Activated CD4-positive, alpha-beta T cell treated with anti-CD3 and anti-CD28 coated beads, Interleukin-2, Interleukin-6, amounts not matched to agents 100 ng/mL and 50 ng/mL, durations not matched to agents 16 hours and 8 hours (primary cell): Measurements from ENCODE around the gene PTOV1.
"Not testable (repeated sequence)": the region's sequence is repeated elsewhere in the genome, so short reads cannot be mapped to it uniquely, and the experiment has no call there.

ENCODE experiments used
- DNase-seq: peaks from one replicate; pipeline ENCODE4 v3.0.0-alpha.2; 2020

Gene PTOV1

DNA sequence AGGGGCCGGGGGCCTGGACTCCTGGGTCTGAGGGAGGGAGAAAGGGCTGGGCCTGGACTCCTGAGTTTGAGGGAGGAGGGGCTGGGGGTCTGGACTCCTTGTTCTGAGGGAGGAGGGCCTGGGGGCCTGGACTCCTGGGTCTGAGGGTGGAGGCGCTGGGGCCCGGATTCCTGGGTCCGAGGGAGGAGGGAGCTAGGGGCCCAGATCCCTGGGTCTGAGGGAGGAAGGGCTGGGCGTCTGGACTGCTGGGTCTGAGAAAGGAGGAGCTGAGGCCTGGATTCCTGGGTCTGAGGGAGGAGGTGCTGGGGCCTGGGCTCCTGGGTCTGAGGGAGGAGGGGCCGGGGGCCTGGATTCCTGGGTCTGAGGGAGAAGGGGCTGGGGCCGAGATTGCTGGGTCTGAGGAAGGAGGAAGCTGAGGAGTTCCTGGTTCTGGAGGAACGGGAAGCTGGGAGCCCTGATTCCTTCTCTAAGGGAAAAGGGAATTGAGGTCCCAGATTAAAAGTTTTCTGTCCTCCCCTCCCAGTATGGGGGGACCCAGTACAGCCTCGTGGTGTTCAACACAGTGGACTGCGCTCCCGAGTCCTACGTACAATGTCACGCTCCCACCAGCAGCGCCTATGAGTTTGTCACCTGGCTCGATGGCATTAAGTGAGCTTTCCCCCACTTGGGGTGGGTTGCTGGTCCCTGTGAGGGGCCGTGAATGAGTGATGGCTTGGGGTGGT, 32.1 kb upstream of the PTOV1 start:
- no peak for DNase-seq

DNA sequence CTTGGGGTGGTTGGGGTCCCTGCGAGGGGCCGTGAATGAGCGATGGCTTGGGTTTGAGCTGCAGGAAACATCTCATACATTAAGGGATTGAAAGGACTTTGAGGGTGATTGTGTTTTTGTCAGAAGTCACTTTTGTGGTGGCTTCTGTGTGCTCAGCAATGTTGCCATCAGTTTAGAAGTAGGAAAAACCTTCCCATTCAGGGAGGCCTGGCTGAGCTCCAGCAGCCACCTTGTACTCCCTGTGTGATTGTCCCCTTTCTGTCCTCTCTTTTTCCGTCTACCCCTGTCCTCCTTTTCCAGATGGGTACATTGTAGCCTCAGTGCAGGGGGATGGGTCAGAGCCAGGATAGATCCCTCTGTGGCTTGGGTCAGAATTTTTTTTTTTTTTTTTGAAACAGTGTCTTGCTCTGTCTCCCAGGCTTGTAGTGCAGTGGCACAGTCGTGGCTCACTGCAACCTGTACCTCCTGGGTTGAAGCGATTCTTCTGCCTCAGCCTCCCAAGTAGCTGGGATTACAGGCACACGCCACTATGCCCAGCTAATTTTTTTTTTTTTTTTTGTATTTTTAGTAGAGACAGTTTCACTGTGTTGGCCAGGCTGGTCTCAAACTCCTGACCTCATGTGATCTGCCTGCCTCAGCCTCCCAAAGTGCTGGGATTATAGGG, 31.4 kb upstream of the PTOV1 start:
- DNase-seq = not testable (repeated sequence)

- DNase-seq = no peak
These were observed 30.8 kb upstream of the PTOV1 start for GRCh38 chr19:49820125-49820524.

DNA sequence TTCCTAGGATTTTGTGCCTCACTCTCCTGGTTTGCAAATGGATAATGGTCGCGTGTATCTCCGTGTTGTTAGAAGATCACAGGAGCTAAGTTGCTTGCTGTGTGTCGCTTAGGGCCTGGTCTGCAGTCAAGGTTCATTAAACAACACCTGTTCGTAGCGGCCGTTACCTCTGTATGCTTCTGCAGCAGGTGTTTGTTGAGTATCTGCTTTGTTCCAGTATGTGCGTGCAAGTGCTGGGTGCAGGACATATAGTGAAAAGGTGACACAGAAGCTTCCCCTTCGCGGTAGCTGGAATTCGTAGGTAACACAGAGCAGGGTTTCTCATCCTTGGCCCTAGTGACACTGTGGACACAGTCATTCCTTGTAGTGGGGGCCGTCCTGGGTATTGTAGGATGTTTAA, 27.5 kb upstream of the PTOV1 start:
- no peak for DNase-seq

- DNase-seq = no peak
These were observed 26.3 kb upstream of the PTOV1 start for GRCh38 chr19:49824662-49825061.

GRCh38 chr19:49827034-49827433, 23.9 kb upstream of the PTOV1 start:
- DNase-seq = no peak

GRCh38 chr19:49829200-49829599, 21.8 kb upstream of the PTOV1 start:
- DNase-seq = no peak

DNA sequence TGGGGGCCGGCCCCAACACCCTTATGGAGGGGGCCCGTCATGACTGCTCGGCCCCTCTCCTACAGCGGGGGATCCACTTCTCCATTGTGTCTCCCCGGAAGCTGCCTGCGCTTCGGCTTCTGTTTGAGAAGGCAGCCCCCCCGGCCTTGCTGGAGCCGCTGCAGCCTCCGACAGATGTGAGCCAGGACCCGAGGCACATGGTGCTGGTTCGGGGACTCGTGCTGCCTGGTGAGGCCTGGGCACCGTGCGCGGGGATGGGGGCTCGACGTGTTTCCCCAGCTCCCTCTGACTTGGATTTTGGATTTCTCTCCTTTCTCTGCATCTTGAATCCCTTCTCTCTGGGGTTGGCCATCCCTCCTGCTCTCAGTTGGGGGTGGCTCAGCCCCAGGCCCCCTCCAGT, 21.2 kb upstream of the PTOV1 start:
- DNase-seq = no peak

- DNase-seq = no peak
These were observed 20.2 kb upstream of the PTOV1 start for GRCh38 chr19:49830766-49831165.

DNA sequence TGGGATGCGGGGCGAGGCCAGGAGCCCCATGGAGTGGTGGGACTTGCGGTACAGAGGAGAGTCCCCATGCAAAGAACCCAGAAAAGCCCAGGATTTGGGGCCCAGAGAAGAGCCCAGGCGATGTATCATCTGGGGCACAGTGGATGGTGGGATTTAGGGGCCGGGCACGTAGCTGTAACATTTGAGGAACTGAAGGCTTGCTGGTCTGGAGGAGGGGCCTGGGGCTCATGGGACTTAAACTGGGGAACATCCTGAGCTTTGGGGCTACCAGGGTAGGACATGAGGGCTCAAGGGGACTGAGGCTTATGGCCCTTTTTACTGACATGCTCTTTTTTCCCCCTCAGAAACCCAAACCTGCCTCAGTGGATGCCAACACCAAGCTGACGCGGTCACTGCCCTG, 19.4 kb upstream of the PTOV1 start:
- DNase-seq = no peak

DNA sequence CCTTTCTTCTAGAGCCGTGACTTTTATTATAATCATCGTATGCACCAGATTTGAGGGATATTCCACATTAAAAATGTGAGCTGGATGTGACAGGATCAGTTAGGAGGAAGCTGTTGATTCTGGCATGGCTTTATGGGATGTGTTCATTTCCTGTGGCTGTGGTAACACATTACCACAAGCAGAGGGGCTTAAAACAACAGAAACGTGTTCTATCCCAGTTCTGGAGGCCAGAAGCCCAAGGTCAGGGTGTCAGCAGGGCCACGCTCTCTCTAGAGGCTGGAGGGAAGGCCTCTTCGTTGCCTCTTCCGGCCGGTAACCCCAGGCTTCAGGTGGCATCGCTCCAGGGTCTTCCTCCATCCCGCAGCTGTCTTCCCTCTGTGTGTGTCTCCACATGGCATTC, 18.4 kb upstream of the PTOV1 start:
- DNase-seq = no peak

DNA sequence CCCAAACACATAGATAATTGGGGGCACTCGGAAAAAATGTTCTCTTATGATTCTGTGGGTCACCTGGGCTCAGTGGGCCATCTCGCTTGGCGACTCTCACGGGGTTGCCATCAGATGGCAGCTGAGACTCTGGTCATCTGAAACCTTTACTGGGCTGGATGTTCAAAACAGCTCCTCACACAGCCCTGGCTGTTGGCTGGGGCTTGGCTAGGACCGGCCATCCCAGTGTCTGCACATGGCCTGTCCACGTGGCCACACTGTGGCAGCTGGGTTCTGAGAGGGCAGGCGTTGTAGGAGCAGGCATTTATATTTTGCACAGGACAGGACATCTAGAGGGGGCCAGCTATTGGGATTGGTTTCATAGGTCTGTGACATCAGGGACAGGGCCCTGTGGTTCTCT, 17.4 kb upstream of the PTOV1 start:
- DNase-seq = no peak

- no peak for DNase-seq
These were observed 15.4 kb upstream of the PTOV1 start for GRCh38 chr19:49835562-49835961.

- no peak for DNase-seq
These were observed 14.6 kb upstream of the PTOV1 start for GRCh38 chr19:49836176-49837008.

- no peak for DNase-seq
These were observed 14.0 kb upstream of the PTOV1 start for GRCh38 chr19:49837009-49837310.

- no peak for DNase-seq
These were observed 13.5 kb upstream of the PTOV1 start for GRCh38 chr19:49837425-49837824.

DNA sequence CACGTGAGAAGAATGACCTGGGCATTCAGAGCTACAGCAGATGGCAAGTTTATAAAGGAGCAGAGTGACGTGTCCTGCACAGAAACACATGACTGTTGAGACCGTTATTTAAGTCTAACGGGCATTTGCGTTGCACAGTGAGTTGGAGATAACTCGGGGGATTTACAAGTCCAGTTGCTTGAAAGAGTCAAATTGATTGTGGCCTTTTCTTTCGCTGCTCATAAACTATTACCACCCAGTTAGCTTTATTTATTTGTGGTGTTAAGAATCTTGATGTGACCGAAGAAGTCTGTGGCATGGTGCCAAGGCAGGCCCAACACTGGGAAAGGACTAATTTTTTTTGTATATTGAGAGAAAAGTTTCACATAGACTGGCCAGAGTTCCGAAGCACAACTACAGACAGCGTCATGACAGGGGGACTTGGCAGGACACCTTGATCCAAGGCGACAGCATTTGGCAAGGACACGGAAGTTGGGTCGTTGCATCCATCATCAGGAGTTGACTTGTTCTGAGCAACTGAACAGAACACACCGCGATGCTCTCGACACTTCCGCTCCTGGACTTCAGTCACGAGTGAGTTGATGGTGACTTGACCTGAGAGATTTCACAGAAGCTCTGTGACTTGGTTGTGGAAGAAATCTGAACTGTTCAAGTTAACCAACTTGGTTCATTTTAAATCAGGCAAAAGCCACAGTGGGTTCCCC, 11.9 kb upstream of the PTOV1 start:
- no peak for DNase-seq

DNA sequence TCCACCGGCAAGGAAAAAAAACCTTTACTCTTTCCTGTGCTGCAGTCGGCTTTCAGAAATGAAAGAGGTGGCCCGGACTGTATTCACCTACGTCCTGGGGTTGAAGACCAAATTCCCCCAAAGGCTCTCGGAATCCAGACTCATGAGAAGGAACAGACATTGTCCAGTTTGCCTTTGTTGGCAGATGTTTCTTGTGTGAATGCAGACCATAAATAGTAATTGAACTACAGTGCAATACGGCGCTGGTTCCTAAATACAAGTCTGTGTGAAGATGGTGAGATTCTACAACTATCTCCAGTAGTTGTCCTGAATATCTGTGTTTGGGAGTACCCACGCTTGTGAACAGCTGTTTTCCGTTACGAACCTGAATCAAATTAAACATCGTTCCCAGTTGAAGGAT, 11.2 kb upstream of the PTOV1 start:
- no peak for DNase-seq

- no peak for DNase-seq
These were observed 10.6 kb upstream of the PTOV1 start for GRCh38 chr19:49840321-49840720.

DNA sequence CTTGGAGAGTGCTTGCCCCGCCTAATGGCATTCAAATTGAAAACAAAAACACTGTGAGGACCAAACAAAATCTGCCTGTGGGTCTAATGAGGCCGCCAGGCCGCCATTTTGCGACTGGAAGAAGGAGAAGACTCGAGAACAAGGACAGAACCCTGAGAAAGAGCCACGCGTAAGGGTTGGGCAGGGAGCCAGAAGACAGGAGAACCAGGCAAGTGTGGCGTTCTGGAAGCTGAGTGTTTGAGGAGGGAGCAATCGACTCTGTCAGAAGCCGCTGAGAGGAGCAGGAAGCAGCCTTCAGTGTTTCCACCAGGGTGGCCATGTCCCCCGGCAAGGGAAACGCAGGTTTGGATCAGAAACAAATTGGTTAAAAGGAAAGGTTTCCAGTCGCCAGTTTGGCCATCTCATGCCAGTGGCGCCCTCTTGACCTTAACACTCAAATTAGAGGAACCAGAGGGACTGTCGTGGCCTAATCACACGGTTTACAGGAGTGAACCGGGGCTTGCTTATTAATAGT, 10.2 kb upstream of the PTOV1 start:
- DNase-seq = no peak

DNA sequence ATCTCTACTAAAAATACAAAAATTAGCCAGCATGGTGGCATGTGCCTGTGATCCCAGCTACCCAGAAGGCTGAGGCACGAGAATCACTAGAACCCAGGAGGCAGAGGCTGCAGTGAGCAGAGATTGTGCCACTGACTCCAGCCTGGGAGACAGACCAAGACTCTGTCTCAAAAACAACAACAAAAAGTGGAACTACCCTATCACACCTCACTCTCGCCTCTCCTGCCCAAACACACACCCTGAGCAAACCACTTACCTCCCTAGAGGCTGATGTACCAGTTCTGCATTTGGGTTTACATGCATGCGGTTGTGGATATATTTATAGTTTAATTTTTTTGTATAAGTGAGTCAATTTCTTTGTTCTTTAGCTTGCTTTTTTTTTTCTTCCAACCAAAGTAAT, 7.7 kb upstream of the PTOV1 start:
- DNase-seq = no peak

DNA sequence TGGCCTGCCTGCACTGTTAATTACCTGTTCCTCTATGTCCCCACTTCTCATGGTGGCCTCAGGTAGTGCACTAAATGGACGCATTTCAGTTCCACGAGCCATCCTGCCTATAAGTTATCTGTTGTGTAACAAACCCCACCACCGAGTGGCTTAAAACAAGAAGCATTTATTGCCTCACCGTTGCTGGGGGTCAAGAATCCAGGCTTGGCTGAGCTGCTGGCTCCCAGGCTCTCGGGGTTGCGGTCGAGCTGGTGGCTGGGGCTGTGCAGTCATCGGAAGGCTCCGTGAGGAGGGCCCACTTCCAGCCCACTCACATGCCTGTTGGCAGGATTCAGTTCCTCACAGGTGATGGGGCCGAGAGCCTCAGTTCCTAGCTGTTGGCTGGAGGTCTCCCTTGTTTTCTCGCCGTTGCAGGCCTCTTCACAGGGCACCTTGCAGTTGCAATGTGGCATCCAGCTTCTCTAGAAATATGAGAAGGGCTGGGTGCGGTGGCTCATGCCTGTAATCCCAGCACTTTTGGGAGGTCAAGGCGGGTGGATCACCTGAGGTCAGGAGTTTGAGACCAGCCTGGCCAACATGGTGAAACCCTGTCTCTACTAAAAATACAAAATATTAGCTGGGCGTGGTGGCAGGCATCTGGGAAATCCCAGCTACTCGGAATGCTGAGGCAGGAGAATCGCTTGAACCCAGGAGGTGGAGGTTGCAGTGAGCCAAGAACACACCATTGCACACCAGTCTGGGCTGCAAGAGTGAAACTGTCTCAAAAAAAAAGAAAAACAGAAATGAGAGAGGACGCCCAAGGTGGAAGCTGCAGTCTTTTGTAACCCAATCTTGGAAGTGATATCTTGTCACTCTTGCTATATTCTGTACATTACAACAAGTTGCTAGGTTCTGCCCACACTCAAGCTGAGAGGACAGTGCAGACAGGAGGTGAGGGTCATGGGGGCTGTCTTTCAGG, 6.5 kb upstream of the PTOV1 start:
- no peak for DNase-seq
